Measurements from ENCODE around the gene LRRC23. TPM values are rescaled to one million over a fixed set of nuclear protein-coding genes. Genes with fewer than 3 reads are reported as not detected.
A peak's percentile ranks its signal among the peaks of the same experiment; 100 is the strongest.

LRRC23 gene
- total and polyA plus RNA-seq, 2 of the 13 experiments (the other 11 are each of a cell fraction or from before 2014, with no cell fraction given) = 6.0 to 7.8 TPM

- no peak for TF ChIP-seq ZNF652 (CRISPR knock-in tag; IDR thresholded peaks at IDR 0.05; ENCODE audit: borderline replicate concordance, low read depth)
- peak; percentile 36; the same call in 1 of the 2 replicates for TF ChIP-seq SP5 (CRISPR knock-in tag; IDR thresholded peaks at IDR 0.05; ENCODE audit: borderline replicate concordance, low read depth)
- TF ChIP-seq LRRFIP1 (CRISPR knock-in tag; conservative IDR thresholded peaks at IDR 0.05) = 0 out of 2 replicates have a peak, but pooled peaks have one; percentile 0
- 0 out of 2 replicates have a peak, but pooled peaks have one; percentile 58 for TF ChIP-seq PAX8 (CRISPR knock-in tag; IDR thresholded peaks at IDR 0.05; ENCODE audit: borderline replicate concordance)
- TF ChIP-seq ARNT2 (CRISPR knock-in tag; IDR thresholded peaks at IDR 0.05; ENCODE audit: low read depth) = 0 out of 2 replicates have a peak, but pooled peaks have one; percentile 13
- no peak for TF ChIP-seq ZFP36L2 (CRISPR knock-in tag; IDR thresholded peaks at IDR 0.05)
- peak; percentile 10; the same call in 1 of the 2 replicates for TF ChIP-seq ZNF333 (CRISPR knock-in tag; IDR thresholded peaks at IDR 0.05; ENCODE audit: borderline replicate concordance)
- TF ChIP-seq ATF7 (IDR thresholded peaks at IDR 0.05) = no peak
- TF ChIP-seq ATF7 (CRISPR knock-in tag; IDR thresholded peaks at IDR 0.05) = peak; percentile 27; the same call in 1 of the 2 replicates
- no peak; the same call in 1 of the 2 replicates for TF ChIP-seq STAG1 (CRISPR knock-in tag; IDR thresholded peaks at IDR 0.05)
- peak; percentile 32; the same call in 1 of the 2 replicates for TF ChIP-seq ZFYVE20 (CRISPR knock-in tag; IDR thresholded peaks at IDR 0.05; ENCODE audit: borderline replicate concordance, low read depth)
- no peak for TF ChIP-seq MYC (CRISPR knock-in tag; IDR thresholded peaks at IDR 0.05; ENCODE audit: borderline replicate concordance)
- TF ChIP-seq, protein P1, sequence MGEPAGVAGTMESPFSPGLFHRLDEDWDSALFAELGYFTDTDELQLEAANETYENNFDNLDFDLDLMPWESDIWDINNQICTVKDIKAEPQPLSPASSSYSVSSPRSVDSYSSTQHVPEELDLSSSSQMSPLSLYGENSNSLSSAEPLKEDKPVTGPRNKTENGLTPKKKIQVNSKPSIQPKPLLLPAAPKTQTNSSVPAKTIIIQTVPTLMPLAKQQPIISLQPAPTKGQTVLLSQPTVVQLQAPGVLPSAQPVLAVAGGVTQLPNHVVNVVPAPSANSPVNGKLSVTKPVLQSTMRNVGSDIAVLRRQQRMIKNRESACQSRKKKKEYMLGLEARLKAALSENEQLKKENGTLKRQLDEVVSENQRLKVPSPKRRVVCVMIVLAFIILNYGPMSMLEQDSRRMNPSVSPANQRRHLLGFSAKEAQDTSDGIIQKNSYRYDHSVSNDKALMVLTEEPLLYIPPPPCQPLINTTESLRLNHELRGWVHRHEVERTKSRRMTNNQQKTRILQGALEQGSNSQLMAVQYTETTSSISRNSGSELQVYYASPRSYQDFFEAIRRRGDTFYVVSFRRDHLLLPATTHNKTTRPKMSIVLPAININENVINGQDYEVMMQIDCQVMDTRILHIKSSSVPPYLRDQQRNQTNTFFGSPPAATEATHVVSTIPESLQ (CRISPR knock-in tag; conservative IDR thresholded peaks at IDR 0.05) = peak; percentile 94; the same call in 1 of the 2 replicates
- TF ChIP-seq ZBTB49 (CRISPR knock-in tag; IDR thresholded peaks at IDR 0.05; ENCODE audit: borderline replicate concordance) = peak; percentile 68; the same call in 1 of the 2 replicates
- TF ChIP-seq ZNF451 (CRISPR knock-in tag; IDR thresholded peaks at IDR 0.05) = no peak; the same call in 1 of the 2 replicates
- TF ChIP-seq ZZZ3 (CRISPR knock-in tag; IDR thresholded peaks at IDR 0.05; ENCODE audit: borderline replicate concordance) = peak; percentile 76; the same call in 1 of the 2 replicates
- TF ChIP-seq POLR2A (IDR thresholded peaks at IDR 0.05; ENCODE audit: insufficient read depth in 1 of 2, low read depth in 2 of 2, low read length in 2 of 2) = peak in 1 of 2 experiments; percentile 100; a peak in 2 of 4 replicates
- TF ChIP-seq FOXA3 (CRISPR knock-in tag; IDR thresholded peaks at IDR 0.05) = peak; percentile 78
- no peak for TF ChIP-seq SMARCC2 (IDR thresholded peaks at IDR 0.05)
- TF ChIP-seq ZNF629 (CRISPR knock-in tag; conservative IDR thresholded peaks at IDR 0.05) = 0 out of 2 replicates have a peak, but pooled peaks have one; percentile 42
- TF ChIP-seq ZKSCAN5 (CRISPR knock-in tag; IDR thresholded peaks at IDR 0.05) = no peak
- TF ChIP-seq KLF9 (CRISPR knock-in tag; IDR thresholded peaks at IDR 0.05; ENCODE audit: low read depth) = peak; percentile 98
- peak; percentile 66; the same call in 1 of the 2 replicates for TF ChIP-seq NR2F6 (IDR thresholded peaks at IDR 0.05)
- TF ChIP-seq NR2F6 (CRISPR knock-in tag; IDR thresholded peaks at IDR 0.05) = peak; percentile 64
Measured at GRCh38 chr12:6943722-6944380, 39.2 kb downstream of the LRRC23 start, which contains the start of the genes C12orf57 and RNU7-1 (continued).
